Measurements from ENCODE around the gene CREB3L1. TPM values are rescaled to one million over a fixed set of nuclear protein-coding genes. Genes with fewer than 3 reads are reported as not detected.

CREB3L1 gene
- total and polyA plus RNA-seq, 2 donors, result 20.0 to 44.3 TPM

- Histone ChIP-seq H3K4me1 (ENCODE audit: insufficient read depth) (no peaks in the 10 kb centered on the region), H3K4me3 (ENCODE audit: low read depth, low read length) (no peak overlapping the region), H3K27ac (ENCODE audit: low read depth) (no peak overlapping the region), H3K36me3 (ENCODE audit: insufficient read depth) (no peaks in the 10 kb centered on the region)
- no peak for DNase-seq (ENCODE audit: extremely low spot score)
- 72% methylated on average over 9 of the region's 9 CpGs for WGBS
These were observed 35.2 kb upstream of the CREB3L1 start for GRCh38 chr11:46242041-46242951.

GRCh38 chr11:46242952-46243795 is 34.3 kb upstream of the CREB3L1 start:
- no peaks in the 10 kb centered on the region for H3K4me1 ChIP-seq (ENCODE audit: insufficient read depth)
- H3K4me3 ChIP-seq (ENCODE audit: low read depth, low read length), result peak overlapping the region; percentile 34
- WGBS, result 1% methylated on average over 46 of the region's 46 CpGs
- peak overlapping the region; percentile 43 for H3K27ac ChIP-seq (ENCODE audit: low read depth)
- DNase-seq (ENCODE audit: extremely low spot score), result peak; percentile 73
- H3K36me3 ChIP-seq (ENCODE audit: insufficient read depth), result no peaks in the 10 kb centered on the region

GRCh38 chr11:46243796-46244109 is 33.7 kb upstream of the CREB3L1 start:
- WGBS, result 19% methylated on average over 8 of the region's 8 CpGs
- Histone ChIP-seq H3K4me1 (ENCODE audit: insufficient read depth) (no peaks in the 10 kb centered on the region), H3K4me3 (ENCODE audit: low read depth, low read length) (peak overlapping the region; percentile 34), H3K36me3 (ENCODE audit: insufficient read depth) (no peaks in the 10 kb centered on the region), H3K27ac (ENCODE audit: low read depth) (peak overlapping the region; percentile 43)
- DNase-seq (ENCODE audit: extremely low spot score), result no peak

GRCh38 chr11:46246521-46246920 is 30.9 kb upstream of the CREB3L1 start:
- DNase-seq (ENCODE audit: extremely low spot score), result no peak
- no peak overlapping the region for H3K27ac ChIP-seq (ENCODE audit: low read depth)
- no peak overlapping the region for H3K4me3 ChIP-seq (ENCODE audit: low read depth, low read length)
- WGBS, result 82% methylated on average over 1 of the region's 1 CpG
- no peaks in the 10 kb centered on the region for H3K36me3 ChIP-seq (ENCODE audit: insufficient read depth)
- H3K4me1 ChIP-seq (ENCODE audit: insufficient read depth), result no peaks in the 10 kb centered on the region

- 88% methylated on average over 9 of the region's 9 CpGs for WGBS
- Histone ChIP-seq H3K27ac (ENCODE audit: low read depth) (no peak overlapping the region), H3K4me1 (ENCODE audit: insufficient read depth) (no peaks in the 10 kb centered on the region), H3K4me3 (ENCODE audit: low read depth, low read length) (no peak overlapping the region), H3K36me3 (ENCODE audit: insufficient read depth) (no peaks in the 10 kb centered on the region)
- DNase-seq (ENCODE audit: extremely low spot score), result no peak
These were observed 30.4 kb upstream of the CREB3L1 start for GRCh38 chr11:46247090-46247489.

- H3K27ac ChIP-seq (ENCODE audit: low read depth), result no peak overlapping the region
- DNase-seq (ENCODE audit: extremely low spot score), result no peak
These were observed 29.8 kb upstream of the CREB3L1 start for GRCh38 chr11:46247659-46248058.

GRCh38 chr11:46248289-46249102 is 29.0 kb upstream of the CREB3L1 start:
- 82% methylated on average over 19 of the region's 19 CpGs for WGBS
- Histone ChIP-seq H3K4me3 (ENCODE audit: low read depth, low read length) (no peak overlapping the region), H3K4me1 (ENCODE audit: insufficient read depth) (no peaks in the 10 kb centered on the region), H3K36me3 (ENCODE audit: insufficient read depth) (no peaks in the 10 kb centered on the region), H3K27ac (ENCODE audit: low read depth) (no peak overlapping the region)
- no peak for DNase-seq (ENCODE audit: extremely low spot score)

More at GRCh38 chr11:46247659-46248058, 29.8 kb upstream of the CREB3L1 start:
- no peaks in the 10 kb centered on the region for H3K36me3 ChIP-seq (ENCODE audit: insufficient read depth)
- H3K4me3 ChIP-seq (ENCODE audit: low read depth, low read length), result no peak overlapping the region
- WGBS, result 76% methylated on average over 4 of the region's 4 CpGs
- no peaks in the 10 kb centered on the region for H3K4me1 ChIP-seq (ENCODE audit: insufficient read depth)

GRCh38 chr11:46249103-46249937 is 28.1 kb upstream of the CREB3L1 start:
- Histone ChIP-seq H3K4me3 (ENCODE audit: low read depth, low read length) (no peak overlapping the region), H3K4me1 (ENCODE audit: insufficient read depth) (no peaks in the 10 kb centered on the region), H3K27ac (ENCODE audit: low read depth) (no peak overlapping the region), H3K36me3 (ENCODE audit: insufficient read depth) (no peaks in the 10 kb centered on the region)
- no peak for DNase-seq (ENCODE audit: extremely low spot score)
- 61% methylated on average over 8 of the region's 8 CpGs for WGBS

- no peak overlapping the region for H3K27ac ChIP-seq (ENCODE audit: low read depth)
- WGBS, result 77% methylated on average over 4 of the region's 4 CpGs
- no peak for DNase-seq (ENCODE audit: extremely low spot score)
These were observed 27.3 kb upstream of the CREB3L1 start for GRCh38 chr11:46249938-46250744.

GRCh38 chr11:46250745-46251052 is 26.8 kb upstream of the CREB3L1 start:
- H3K36me3 ChIP-seq (ENCODE audit: insufficient read depth), result no peaks in the 10 kb centered on the region
- DNase-seq (ENCODE audit: extremely low spot score), result no peak
- no peaks in the 10 kb centered on the region for H3K4me1 ChIP-seq (ENCODE audit: insufficient read depth)
- H3K4me3 ChIP-seq (ENCODE audit: low read depth, low read length), result no peak overlapping the region
- H3K27ac ChIP-seq (ENCODE audit: low read depth), result no peak overlapping the region
- WGBS, result 92% methylated on average over 2 of the region's 2 CpGs

More at GRCh38 chr11:46249938-46250744, 27.3 kb upstream of the CREB3L1 start:
- Histone ChIP-seq H3K36me3 (ENCODE audit: insufficient read depth) (no peaks in the 10 kb centered on the region), H3K4me1 (ENCODE audit: insufficient read depth) (no peaks in the 10 kb centered on the region), H3K4me3 (ENCODE audit: low read depth, low read length) (no peak overlapping the region)

- no peak for DNase-seq (ENCODE audit: extremely low spot score)
- H3K36me3 ChIP-seq (ENCODE audit: insufficient read depth), result no peaks in the 10 kb centered on the region
- H3K27ac ChIP-seq (ENCODE audit: low read depth), result no peak overlapping the region
- no peak overlapping the region for H3K4me3 ChIP-seq (ENCODE audit: low read depth, low read length)
- no peaks in the 10 kb centered on the region for H3K4me1 ChIP-seq (ENCODE audit: insufficient read depth)
- 87% methylated on average over 6 of the region's 6 CpGs for WGBS
These were observed 25.5 kb upstream of the CREB3L1 start for GRCh38 chr11:46251954-46252353.

- Histone ChIP-seq H3K4me3 (ENCODE audit: low read depth, low read length) (no peak overlapping the region), H3K36me3 (ENCODE audit: insufficient read depth) (no peaks in the 10 kb centered on the region), H3K4me1 (ENCODE audit: insufficient read depth) (no peaks in the 10 kb centered on the region), H3K27ac (ENCODE audit: low read depth) (no peak overlapping the region)
- DNase-seq (ENCODE audit: extremely low spot score), result no peak
- 86% methylated on average over 10 of the region's 10 CpGs for WGBS
These were observed 25.0 kb upstream of the CREB3L1 start for GRCh38 chr11:46252373-46252914.
